GM21717 (cell line): ENCODE measurements around the gene DIRAS1.
"Not testable (repeated sequence)": the region's sequence is repeated elsewhere in the genome, so short reads cannot be mapped to it uniquely, and the experiment has no call there.

ENCODE experiments used
- ATAC-seq: cut with Tn5 transposase; IDR thresholded peaks from one replicate; pipeline ENCODE4 v1.9.1; 2021; ENCODE audit warnings: mild to moderate bottlenecking, moderate library complexity; ENCODE audit not compliant: unreplicated experiment

DIRAS1 gene

DNA sequence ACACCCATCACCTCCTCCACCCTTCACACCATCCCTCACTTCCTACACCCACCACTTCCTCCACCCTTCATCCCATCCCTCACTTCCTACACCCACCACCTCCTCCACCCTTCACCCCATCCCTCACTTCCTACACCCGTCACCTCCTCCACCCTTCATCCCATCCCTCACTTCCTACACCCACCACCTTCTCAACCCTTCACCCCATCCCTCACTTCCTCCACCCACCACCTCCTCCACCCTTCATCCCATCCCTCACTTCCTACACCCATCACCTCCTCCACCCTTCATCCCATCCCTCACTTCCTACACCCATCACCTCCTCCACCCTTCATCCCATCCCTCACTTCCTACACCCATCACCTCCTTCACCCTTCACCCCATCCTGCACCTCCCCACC, 7.1 kb downstream of the DIRAS1 start:
- ATAC-seq = not testable (repeated sequence)

DNA sequence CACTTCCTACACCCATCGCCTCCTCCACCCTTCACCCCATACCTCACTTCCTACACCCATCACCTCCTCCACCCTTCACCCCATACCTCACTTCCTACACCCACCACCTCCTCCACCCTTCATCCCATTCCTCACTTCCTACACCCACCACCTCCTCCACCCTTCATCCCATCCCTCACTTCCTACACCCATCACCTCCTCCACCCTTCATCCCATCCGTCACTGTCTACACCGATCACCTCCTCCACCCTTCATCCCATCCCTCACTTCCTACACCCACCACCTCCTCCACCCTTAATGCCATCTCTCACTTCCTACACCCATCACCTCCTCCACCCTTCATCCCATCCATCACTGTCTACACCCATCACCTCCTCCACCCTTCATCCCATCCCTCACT, 8.0 kb downstream of the DIRAS1 start:
- not testable (repeated sequence) for ATAC-seq

DNA sequence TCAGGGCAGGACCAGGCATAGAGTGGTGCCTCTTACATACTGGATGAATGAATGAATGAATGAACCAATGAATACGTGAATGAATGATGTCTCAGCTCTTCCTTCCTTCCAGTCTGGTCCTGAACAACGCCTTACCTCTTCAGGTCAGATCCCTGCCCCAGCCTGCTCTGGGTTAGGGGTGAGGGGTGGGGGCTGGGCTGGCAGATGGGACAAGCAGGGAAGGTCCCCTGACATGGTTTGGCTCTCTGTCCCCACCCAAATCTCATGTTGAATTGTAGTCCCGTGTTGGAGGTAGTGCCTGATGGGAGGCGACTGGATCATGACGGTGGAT, 9.3 kb downstream of the DIRAS1 start:
- ATAC-seq = no peak

DNA sequence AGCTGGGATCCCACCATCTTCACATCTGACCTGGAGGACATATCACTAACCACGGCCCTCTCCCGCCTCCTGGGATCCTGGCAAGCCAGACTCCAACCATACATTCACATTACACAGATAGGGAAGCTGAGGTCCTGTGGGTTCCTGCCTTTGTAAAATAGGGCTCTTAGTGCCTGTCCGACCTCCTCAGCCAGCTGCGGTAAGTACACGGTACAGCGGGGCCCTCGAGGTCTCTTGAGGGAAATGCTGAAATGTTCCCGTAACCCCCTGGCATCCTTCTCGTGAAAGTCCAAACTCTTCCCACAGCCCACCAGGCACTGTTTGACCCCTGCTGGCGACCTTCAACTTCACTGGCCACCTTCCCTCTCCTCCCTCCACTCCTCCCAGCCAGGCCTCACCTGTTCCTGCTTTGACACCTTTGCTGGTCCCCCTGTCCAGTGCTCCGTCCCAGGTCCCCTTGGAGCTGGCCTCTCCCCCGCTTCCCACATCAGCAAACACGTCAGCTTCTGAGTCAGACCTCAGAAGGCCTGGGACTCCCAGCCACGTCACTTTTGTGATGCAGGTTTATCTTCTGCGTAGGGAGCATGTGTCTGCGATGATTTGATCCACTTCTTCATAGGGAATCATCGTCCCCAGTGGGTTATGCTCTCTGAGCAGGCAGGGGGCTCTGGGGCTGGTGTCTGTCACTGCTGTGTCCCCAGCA, 9.8 kb downstream of the DIRAS1 start:
- no peak for ATAC-seq

DNA sequence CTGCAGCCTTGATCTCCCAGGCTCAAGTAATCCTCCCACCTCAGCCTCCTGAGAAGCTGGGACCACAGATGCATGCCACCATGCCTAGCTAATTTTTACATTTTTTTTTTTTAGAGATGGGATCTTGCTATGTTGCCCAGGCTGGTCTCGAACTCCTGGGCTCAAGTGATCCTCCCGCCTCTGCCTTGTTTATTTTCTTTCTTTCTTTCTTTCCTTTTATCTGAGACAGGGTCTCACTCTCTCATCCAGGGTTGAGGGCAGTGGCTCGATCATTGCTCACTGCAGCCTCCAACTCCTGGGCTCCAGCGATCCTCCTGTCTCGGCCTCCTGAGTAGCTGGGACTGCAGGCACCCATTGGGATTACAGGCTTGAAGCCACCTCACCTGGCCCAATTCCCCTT, 14.9 kb downstream of the DIRAS1 start:
- no peak for ATAC-seq

DNA sequence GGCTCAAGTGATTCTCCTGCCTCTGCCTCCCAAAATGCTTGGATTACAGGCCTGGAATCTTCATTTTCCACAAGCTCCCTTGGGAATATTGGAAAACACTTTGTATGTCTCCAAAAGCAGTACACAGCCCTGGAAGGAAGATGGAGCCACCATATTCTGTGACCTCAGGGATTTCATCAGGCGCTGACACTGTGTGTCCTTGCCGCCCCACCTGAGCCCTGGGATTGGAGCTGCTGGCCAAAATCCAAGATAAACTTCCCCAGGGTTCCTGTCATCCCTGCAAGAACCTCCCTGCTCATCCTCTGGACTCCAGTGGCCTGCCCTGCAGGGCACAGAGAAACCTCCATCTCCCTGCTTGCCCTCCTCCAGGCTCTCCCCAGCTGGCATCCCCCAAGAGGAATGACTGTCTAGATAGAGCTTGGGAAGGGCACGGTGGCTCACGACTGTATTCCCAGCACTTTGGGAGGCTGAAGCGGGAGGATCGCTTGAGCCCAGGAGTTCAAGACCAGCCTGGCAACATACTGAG, 17.4 kb downstream of the DIRAS1 start:
- no peak for ATAC-seq

DNA sequence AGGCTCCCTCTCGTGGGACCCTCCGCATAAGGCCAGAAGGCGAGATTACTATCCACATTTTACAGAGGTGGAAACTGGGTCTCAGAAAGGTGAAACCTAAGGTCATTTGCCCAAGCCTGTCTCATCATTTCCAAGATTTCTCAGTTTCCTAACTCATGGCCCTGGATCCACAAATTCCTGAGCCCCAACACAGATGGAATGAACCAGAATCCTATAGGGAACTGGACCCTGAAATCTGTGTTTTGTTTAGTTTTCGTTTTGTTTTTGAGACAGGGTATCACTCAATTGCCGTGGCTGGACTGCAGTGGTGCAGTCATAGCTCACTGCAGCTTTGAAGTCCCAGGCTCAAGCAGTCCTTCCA, 18.1 kb downstream of the DIRAS1 start:
- ATAC-seq = no peak

DNA sequence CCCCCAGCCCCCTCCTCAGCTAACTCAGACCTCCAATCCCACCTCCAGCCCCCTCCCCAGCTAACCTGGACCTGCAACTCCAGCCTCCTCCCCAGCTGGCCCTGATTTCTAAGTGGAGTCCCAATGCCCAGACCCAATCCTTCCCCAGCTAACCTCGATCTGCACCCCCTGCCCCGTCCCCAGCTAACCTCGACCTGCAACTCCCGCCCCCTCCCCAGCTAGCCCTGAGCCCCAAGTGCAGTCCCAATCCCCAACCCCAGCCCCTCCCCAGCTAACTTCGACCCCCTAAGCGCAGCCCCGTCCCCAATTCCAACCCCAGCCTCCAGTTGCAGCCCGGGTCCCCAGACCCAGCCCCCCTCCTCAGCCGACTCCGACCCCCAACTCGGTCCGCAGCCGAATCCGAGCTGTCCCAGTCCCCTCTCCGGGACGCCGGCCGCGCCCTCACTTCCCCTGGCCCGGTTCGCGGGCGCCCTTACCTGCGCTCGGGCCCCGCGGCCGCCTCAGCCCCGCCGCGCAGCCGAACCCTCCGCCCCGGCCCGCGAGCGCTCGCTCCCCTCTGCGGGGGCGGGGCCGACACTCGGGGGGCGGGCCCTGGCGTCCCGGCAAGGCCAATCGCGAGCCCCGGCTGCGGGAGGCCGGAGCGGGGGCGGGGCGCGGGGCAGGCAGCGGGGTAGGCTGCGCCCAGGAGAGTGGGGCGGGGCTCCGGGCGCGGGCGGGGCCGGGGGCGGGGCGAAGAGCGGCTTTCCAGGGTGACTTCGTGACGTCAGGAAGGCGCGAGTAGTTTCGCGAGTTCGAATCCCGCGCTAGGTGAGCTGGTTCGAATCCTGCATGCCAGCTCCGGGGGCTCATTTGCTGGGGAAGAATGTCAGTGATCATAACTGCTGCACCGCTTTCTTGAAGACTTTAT, 18.7 kb downstream of the DIRAS1 start, which contains the start of gene GNG7:
GNG7 (minus strand) TSS at position 525 of the 907 bp plus-strand sequence. CDS start 182,006 bp downstream, outside the sequence.
- ATAC-seq = no peak

DNA sequence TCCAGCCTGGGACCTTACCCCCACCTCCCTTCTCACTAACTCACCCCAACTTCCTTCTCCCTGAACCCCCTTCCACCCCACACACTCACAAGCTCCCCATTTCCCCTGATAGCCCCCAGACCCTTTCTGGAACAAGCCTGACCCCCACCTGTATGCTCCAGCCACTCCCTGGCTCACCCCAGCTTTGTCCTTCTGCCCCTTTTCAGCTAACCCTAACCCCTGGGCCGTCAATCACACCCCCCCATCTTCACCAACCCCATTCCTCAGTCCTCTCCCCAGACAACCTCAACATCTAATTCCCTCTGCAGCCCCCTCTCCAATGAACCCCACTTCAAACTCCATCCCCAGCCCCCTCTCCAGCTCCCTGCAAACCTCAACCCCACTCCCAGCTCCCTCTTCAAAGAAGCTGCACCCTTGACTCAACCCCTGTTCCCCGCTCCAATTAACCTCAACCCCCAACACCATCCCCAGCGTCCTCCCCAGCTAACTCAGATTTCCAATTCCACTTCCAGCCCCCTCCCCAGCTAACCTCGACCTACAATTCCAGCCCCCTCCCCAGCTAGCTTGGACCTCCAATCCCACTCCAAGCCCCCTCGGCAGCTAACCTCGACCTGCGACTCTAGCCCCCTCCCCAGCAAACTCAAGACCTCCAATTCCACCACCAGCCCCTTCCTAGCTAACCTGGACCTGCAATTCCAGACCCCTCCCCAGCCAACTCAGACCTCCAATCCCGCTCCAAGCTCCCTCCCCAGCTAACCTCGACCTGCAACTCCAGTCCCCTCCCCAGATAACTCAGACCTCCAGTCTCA, 19.6 kb downstream of the DIRAS1 start:
- ATAC-seq = no peak

DNA sequence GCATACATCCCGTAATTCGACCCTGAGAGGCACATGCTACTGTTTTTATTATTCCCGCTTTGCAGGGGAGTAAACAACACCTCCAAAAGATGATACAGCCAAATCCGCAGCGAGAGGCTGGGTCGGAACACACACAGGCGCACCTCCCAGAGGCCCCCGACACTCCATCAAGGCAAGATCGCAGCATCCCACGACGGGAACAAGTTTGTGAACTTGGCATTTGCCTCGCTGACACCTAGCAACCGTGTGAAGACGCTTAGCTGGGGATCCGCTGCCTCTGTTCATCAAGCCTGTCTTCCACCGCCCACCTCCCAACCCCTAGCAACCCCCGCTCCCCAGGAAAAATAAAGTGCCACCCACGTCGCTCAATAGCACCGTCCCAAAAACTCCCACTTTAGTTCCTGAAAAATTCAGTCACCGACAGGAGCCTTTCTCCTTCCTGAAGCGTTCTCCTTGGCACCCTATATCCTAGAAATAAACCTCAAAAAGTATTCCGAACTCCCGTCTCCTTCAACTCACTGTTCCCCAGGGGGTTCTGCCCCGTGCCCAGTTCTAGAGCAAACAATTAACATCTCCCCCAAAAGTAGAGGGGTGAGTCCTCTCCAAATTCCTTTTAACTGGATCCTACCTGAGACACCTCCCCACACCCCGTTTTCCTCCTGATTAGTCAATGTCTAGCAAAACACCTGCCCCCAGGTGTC, 20.4 kb downstream of the DIRAS1 start:
- ATAC-seq = no peak

DNA sequence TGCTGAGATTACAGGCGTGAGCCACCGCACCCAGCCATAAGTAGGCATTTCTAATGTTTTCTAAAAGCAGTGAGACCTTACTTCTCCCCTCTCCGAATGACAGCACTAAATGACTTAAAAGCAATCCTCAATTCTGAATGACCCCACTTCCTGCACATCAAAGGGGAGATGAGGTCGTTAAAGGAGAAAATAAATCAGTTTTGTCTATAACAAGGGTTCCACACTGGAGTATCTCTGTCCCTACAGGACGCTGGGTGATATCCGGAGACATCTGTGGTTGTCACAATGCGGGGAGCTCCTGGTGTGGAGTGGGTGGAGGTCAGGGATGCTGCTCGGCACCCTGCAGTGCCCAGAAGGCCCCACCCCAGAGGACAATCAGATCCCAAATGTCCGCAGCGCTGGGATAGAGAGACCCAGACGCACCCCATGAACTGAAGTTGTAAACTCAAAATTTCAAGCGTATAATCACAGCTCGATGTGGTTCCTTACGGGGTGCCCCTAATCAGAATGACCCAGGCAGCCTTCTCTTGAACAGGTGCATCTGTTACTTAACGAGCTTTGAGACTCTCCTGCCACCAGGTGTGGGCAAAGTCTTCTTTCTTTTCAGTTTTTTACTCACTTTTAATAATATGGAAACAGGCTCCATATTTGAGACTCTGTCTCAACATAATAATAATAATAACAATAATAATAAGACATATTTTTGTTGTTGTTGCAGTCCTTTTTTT, 21.6 kb downstream of the DIRAS1 start:
- ATAC-seq = no peak

DNA sequence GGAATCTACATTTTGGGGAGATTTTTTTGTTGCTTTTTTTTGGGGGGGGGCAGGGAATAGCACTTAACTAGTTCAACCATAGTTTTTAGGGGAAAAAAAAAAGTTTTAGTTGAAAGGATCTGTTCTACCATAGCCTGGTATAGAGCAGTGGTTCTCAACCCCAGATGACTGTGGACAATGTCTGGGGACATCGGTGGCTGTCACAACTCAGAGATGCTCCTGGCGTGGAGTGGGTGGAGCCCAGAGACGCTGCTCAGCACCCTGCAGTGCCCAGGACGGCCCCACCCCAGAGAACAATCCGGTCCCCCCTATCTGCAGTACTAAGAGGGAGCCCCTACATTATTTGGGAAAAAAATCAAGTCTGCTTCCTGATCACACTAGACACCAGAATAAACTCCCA, 27.0 kb downstream of the DIRAS1 start:
- no peak for ATAC-seq

DNA sequence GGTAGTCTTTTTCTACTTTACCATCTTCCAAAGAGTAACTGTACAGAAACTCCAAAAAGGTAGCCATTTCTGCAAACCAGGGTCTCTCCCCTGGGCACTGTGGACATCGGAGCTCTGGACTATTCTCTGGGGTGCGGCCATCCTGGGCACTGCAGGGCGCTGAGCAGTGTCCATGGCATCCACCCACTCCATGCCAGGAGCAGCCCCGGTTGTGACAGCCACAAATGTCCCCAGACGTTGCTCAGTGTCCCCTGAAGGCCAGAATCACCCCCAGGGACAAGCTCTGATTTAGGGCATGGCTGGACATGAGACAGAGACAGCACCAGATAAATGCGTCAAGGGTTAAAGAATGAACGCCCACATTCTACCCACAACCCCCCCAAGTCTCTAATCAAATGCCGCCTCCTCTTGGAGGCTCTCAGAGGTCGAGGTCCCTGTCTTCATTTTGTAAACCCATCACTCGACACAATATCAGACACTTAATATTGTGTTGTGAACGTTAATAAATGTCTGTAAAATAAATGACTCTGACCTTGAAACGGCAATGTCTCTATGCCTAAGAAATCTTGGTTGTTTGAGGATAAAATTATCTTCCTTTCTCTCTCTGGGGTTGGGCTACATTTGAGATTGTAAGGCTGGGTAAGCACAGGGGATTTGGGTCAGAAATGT, 27.5 kb downstream of the DIRAS1 start:
- ATAC-seq = no peak

DNA sequence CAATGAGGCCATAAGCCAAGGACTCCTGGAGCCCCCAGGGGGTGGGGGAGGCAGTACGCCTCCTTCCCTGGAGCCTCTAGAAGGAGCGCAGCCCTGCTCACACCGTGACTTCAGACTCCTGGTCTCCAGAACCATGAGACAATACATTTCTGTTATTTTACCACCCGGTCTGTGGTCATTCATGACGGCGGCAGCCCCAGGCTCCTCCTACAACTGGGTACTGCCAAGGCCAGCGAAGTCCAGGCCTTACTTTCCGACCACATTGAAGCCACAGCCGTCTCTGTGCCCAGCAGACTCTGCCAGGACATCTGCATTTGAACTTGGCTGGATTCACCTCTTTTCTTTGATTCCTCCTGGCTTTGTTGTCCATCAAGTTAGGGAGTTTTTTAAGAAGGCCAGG, 29.2 kb downstream of the DIRAS1 start:
- no peak for ATAC-seq

DNA sequence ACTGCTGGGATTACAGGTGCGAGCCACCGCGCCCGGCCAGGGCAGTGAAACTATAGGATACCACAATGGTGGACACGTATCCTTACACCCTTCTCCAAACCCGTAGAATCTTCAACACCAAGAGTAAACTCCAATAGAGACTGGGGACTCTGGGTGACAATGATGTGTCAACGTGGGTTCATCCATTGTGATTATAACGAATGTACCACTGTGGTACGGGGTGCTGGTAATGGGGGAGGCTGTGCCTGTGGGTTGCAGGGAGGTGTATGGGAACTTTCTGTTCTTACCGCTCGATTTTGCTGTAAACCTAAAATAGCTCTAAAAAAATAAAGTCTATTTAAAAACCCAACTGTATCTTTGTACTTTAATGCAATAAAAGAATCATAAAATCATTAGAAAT, 30.3 kb downstream of the DIRAS1 start:
- ATAC-seq = no peak

DNA sequence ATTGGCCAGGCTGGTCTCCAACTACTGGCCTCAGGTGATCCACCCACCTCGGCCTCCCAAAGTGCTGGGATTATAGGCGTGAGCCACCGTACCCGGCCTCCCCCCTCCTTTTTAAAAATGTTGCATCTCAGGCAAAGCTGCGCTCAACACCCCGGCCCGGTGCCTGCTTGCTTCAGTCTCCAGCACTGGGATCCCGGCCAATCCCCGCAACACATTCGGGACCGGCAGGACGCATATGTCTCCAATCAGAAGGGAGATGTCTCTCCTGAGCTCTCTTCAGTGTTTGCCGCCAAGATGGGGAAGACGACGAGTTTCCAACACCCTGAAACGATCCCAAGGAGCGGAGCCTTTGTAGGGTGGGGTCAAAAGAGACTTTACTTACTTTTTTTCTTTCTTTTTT, 34.8 kb downstream of the DIRAS1 start:
- ATAC-seq = no peak

DNA sequence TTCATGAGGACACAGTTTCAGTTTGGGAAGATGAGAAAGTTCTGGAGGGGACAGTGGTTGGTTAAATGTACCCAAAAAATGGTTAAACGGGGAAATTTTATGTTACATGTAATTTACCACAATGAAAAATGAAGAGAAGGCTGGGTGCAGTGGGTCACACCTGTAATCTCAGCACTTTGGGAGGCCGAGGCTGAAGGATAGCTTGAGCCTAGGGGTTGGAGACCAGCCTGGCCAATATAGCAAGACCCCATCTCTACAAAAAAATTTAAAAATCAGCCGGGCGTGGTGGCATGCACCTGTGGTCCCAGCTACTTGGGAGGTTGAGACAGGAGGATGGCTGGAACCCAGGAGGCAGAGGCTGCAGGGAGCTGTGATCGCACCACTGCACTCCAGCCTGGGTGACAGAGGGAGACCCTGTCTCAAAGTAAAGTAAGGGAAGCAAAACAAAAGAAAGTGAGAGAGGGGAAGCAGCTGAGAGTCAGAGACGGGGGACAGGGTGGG, 35.9 kb downstream of the DIRAS1 start:
- no peak for ATAC-seq

DNA sequence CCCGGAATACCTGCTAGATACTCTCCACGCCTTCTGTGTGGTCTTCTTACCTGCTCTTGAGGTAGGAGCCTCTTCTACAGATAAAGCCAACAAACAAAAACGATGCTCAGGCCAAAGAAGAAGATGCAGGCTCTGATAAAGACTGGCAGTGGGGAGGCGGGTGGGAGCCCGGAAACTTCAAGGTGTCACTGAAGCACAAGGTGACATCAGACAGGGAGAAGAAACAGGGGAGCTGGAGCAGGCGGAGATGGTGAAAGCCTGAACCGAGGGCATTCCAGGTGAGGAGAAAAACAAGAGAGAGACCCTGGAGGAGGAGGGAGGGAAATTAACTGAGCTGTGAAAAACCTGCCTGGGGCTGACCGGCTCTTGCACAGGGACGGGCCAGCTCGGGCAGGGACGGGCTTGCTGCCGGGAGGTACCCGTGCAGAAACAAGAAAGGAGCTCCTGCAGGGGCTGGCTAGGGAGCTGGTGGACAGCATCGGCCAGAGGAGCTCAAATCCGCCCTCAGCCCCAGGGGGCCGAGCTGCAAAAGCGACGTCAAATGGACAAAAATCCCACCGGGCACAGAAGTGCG, 37.7 kb downstream of the DIRAS1 start:
- no peak for ATAC-seq

DNA sequence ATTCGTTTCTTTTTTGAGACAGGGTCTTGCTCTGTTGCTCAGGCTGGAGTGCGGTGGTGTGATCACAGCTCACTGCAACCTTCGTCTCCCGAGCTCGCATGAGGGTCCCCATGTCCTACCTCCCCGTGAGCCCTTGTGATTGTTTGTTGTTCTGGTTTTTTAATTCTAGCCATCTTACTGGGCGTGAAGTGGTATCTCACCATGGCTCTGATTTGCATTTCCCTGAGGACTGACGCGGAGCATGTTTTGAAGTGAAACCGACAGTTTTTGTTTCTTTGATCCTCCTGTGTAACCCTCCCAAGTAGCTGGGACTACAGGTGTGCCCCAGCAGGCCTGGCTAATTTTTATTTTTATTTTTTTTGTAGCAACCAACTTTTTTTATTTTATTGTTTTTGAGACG, 40.4 kb downstream of the DIRAS1 start:
- no peak for ATAC-seq
